GM12874 (cell line): ENCODE measurements around the gene SLC23A3.

ENCODE experiments used
- TF ChIP-seq, protein P1 (sequence below): IDR thresholded peaks from 2 replicates; pipeline ENCODE4 v1.5.1; 2011; ENCODE audit warnings: low read depth, mild to moderate bottlenecking, control low read depth, low read length, moderate library complexity; ENCODE audit not compliant: insufficient read depth

The SLC23A3 gene

DNA sequence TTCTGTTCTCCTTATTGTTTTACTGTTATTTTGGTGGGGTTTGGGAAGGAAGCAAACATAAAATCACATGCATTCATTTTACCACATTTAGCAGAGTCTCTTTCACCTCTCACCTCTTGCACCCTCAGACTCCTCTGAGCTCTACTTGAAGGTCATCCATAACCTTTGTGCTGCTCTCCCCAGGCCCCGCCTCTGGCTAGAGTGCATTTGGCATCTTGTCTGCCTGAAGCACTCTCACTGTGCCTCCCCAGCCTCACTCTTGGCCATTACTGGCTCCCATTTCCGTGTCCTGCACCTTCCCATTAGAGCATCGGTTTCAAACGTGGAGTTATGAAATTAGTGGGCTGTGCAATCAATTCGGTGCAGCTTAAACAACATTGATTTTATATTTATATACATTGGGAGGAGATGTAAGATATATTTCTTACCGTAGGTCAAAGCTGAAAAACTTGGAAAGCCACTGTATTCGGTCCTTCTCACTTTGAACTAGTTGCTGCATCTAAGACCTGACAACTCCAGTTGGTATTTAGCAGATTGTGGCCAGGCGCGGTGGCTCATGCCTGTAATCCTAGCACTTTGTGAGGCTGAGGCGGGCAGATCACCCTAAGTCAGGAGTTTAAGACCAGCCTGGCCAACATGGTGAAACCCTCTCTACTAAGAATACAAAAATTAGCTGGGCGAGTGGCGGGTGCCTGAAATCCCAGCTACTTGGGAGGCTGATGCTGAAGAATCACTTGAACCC lies 29.8 kb upstream of the SLC23A3 start:
- TF ChIP-seq, protein P1, sequence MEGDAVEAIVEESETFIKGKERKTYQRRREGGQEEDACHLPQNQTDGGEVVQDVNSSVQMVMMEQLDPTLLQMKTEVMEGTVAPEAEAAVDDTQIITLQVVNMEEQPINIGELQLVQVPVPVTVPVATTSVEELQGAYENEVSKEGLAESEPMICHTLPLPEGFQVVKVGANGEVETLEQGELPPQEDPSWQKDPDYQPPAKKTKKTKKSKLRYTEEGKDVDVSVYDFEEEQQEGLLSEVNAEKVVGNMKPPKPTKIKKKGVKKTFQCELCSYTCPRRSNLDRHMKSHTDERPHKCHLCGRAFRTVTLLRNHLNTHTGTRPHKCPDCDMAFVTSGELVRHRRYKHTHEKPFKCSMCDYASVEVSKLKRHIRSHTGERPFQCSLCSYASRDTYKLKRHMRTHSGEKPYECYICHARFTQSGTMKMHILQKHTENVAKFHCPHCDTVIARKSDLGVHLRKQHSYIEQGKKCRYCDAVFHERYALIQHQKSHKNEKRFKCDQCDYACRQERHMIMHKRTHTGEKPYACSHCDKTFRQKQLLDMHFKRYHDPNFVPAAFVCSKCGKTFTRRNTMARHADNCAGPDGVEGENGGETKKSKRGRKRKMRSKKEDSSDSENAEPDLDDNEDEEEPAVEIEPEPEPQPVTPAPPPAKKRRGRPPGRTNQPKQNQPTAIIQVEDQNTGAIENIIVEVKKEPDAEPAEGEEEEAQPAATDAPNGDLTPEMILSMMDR, result no peak

DNA sequence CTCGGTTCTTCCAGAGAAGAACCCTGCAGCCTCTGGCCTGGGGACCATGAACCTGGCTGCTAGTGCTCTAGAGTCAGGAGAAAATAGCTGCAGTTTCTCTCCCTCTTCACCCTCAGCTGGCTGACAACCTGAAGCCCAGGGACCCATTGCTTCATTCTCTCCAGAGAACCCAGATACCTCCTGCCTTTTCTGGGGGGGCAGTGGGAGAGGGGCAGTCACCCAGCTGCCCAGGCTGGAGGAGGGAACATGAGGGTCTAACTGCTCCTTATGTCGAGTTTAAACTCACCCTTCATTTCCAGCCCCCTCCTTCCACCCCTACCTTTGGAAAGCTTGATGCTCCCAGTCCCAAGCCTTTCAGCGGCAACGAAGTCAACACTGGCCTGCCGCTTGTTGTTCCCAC lies 29.1 kb upstream of the SLC23A3 start:
- TF ChIP-seq, protein P1, result no peak

- TF ChIP-seq, protein P1, result no peak
Observed at GRCh38 chr2:219197388-219197787, 27.6 kb upstream of the SLC23A3 start.

GRCh38 chr2:219186754-219187456 lies 17.1 kb upstream of the SLC23A3 start:
- TF ChIP-seq, protein P1, result no peak

GRCh38 chr2:219184121-219184520 lies 14.3 kb upstream of the SLC23A3 start:
- TF ChIP-seq, protein P1, result no peak

GRCh38 chr2:219183151-219183772 lies 13.4 kb upstream of the SLC23A3 start:
- TF ChIP-seq, protein P1, result no peak

GRCh38 chr2:219182331-219183150 lies 12.7 kb upstream of the SLC23A3 start:
- TF ChIP-seq, protein P1, result no peak
